Measurements from ENCODE around the gene ISG20L2. TPM values are rescaled to one million over a fixed set of nuclear protein-coding genes. Genes with fewer than 3 reads are reported as not detected.

The ISG20L2 gene
- total and polyA plus RNA-seq, 2 donors (not counting 3 experiments of a cell fraction or from before 2014, with no cell fraction given) = 33.2 to 35.3 TPM

- peaks cover 39% of the 10 kb centered on the region for H3K79me2 ChIP-seq (ENCODE audit: control insufficient read depth, insufficient read depth, low read length)
- H3K9me1 ChIP-seq (replicated peaks; ENCODE audit: control insufficient read depth, extremely low read depth, insufficient read depth, low read length) = no peaks in the 10 kb centered on the region
- peak overlapping the region; percentile 72 for H2AFZ ChIP-seq (ENCODE audit: low read depth, low read length)
- peak; percentile 94 for FAIRE-seq
- peaks cover 36% of the 10 kb centered on the region for H3K4me1 ChIP-seq (ENCODE audit: control insufficient read depth, extremely low read depth, insufficient read depth, low read length)
- peaks cover 2 to 5% of the 10 kb centered on the region in 2 experiments for H3K27me3 ChIP-seq (ENCODE audit: control insufficient read depth in 2 of 2, insufficient read depth in 2 of 2, low read length in 2 of 2)
- peak overlapping the region; percentile 19 for H3K27ac ChIP-seq (ENCODE audit: insufficient read depth, low read depth, low read length)
- H3K4me3 ChIP-seq (replicated peaks in 1 of 3; ENCODE audit: insufficient read depth in 1 of 3, low read depth in 1 of 3, low read length in 3 of 3) = peak overlapping the region; percentile 19 to 81 (median 50)
- ChIA-PET CTCF (interaction anchor here (0.7 to 10.9 kb wide), 17 partner anchors 11 to 212 kb away, joined by 3 to 221 read pairs (median 5); partner anchors contain the start of genes HAPLN2, ISG20L2 and METTL25B), POLR2A (interaction anchor here (0.5 to 3.0 kb wide), 3 partner anchors 10 to 180 kb away, joined by 3 to 32 read pairs (median 7); no protein-coding TSS in a partner anchor)
- H3K36me3 ChIP-seq (ENCODE audit: control insufficient read depth in 2 of 2, extremely low read depth in 1 of 2, insufficient read depth in 2 of 2, low read length in 2 of 2) = peaks cover 0 to 5% of the 10 kb centered on the region in 2 experiments
- dilution Hi-C loops (cut with MboI; ENCODE audit: extremely low pct_ligation_motif_present, low sequenced_read_pairs) (no loop called here), intact Hi-C loops (cut with micrococcal nuclease) (loop anchor here (1.0 kb wide), 2 partner anchors 18 to 51 kb away; no protein-coding TSS in a partner anchor)
- peak; percentile 83 for DNase-seq (ENCODE audit: low read depth, low spot score)
- no peaks in the 10 kb centered on the region for H4K20me1 ChIP-seq (replicated peaks; ENCODE audit: control insufficient read depth, extremely low read depth, insufficient read depth, low read length)
- no peaks in the 10 kb centered on the region for H3K9me3 ChIP-seq (replicated peaks; ENCODE audit: control insufficient read depth, insufficient read depth, low read length)
- peak overlapping the region; percentile 78 for H3K4me2 ChIP-seq (ENCODE audit: insufficient read depth, low read length)
- no TSS peak for BruUV-seq (replicated peaks)
- TF ChIP-seq CTCF (IDR thresholded peaks at IDR 0.05; ENCODE audit: extremely low read depth in 1 of 2, insufficient read depth in 1 of 2, low read depth in 1 of 2, low read length in 2 of 2) (peak; percentile 91), MYC (IDR thresholded peaks at IDR 0.05; ENCODE audit: low read depth, low read length) (no peak)
- no peak overlapping the region for H3K9ac ChIP-seq (replicated peaks; ENCODE audit: extremely low read depth, insufficient read depth, low read length)
Observed at GRCh38 chr1:156677616-156678596, 50.7 kb downstream of the ISG20L2 start.

Measured in endothelial cell of umbilical vein (primary cell).